Left colon (tissue), 2 donors: ENCODE measurements around the gene CCDC102A. TPM values are rescaled to one million over a fixed set of nuclear protein-coding genes. Genes with fewer than 3 reads are reported as not detected.
"Not testable (repeated sequence)": the region's sequence is repeated elsewhere in the genome, so short reads cannot be mapped to it uniquely, and the experiment has no call there.

Experiments used
- ATAC-seq: fragments of 200-7000 bp; cut with Tn5 transposase; one replicate; pipeline ENCODE4 v1.9.1; 2020; ENCODE audit warnings: mild to moderate bottlenecking, moderate library complexity
- DNase-seq, 2 donors: peaks; one replicate each; pipeline ENCODE4 v3.0.0-alpha.2; 2020
- intact Hi-C, 2 donors: fragments of 100-400 bp; cut with DNase I in 1 of 2; cut with micrococcal nuclease in 1 of 2; formaldehyde crosslinking; loops; one replicate each; pipeline versions ENCODE4 v1.11.2 to v1.14.0; 2022; cut with DNase I, micrococcal nuclease
- total RNA-seq, 2 donors: library from RNA; stranded (reverse); fragmentation: NEBNext Ultra II Directional; extraction: Animal tissue kit (Norgen Biotek cat#: 25700); gene quantifications; one replicate each; pipeline ENCODE4 v1.2.1, GENCODE V29; 2021
- donor health status: DM: no; HTN: no; CAD: no.
- donor health status: DM: yes; HTN: yes; CAD: no.

The CCDC102A gene
- total RNA-seq, 2 donors from 2014 or later = 1.9 to 2.8 TPM

- ATAC-seq = no peak
- intact Hi-C loops = no loop called here
These were observed 23.9 kb downstream of the CCDC102A start for GRCh38 chr16:57512296-57513001.

GRCh38 chr16:57510016-57510871 lies 26.1 kb downstream of the CCDC102A start:
- ATAC-seq (no peak), DNase-seq (no peak)
- intact Hi-C loops = no loop called here

More at GRCh38 chr16:57512296-57513001, 23.9 kb downstream of the CCDC102A start:
- no peak for DNase-seq

- ATAC-seq (no peak), DNase-seq (no peak)
- intact Hi-C loops = no loop called here
These were observed 27.0 kb downstream of the CCDC102A start for GRCh38 chr16:57509231-57509923.

GRCh38 chr16:57508035-57508425 lies 28.3 kb downstream of the CCDC102A start:
- DNase-seq = no peak
- ATAC-seq = no peak
- intact Hi-C loops = no loop called here

DNA sequence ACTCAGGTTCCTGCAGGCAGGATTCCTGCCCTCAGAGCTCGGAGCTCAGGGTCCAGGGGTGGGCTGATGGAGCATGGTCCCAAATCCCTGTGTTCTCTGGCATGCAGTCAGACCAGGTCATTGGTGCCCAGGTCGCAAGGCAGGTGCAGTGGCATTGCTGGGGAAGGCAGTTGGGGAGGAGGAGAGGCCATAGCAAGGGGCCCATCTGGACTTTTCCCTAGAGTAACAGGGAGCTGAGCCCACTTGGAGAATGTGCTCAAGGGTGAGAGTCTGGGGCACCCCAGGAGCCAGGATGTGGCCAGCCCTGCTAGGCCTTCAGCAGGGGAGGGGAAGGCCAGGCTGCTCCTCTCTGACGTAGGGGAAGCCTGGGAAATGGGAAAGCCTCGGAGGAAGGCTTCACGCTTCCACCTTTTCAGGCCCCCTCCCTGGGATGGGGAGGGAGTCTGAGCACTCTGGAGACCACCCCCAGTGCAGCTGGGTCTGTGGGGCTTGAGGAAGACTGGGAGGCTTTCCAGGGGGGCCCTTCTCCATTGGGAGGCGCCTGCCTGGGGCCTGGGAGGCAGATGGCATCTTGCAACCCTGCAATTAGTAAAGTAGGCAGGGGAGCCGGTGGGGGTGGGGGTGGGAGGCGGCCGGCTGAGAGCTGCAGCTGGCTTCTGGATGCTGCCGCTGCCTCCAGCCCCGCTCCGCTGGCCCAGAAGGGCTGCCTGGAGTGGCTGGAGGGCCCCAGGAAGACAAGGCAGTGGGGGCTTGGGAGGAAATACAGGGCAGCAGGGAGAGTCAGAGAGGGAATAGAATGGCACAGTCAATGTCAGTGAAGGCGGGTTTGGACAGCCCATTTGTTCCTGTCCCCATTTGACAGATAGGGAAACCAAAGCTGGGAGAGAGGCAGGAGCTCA lies 29.0 kb downstream of the CCDC102A start:
- intact Hi-C loops = no loop called here
- no peak for DNase-seq
- no peak for ATAC-seq

DNA sequence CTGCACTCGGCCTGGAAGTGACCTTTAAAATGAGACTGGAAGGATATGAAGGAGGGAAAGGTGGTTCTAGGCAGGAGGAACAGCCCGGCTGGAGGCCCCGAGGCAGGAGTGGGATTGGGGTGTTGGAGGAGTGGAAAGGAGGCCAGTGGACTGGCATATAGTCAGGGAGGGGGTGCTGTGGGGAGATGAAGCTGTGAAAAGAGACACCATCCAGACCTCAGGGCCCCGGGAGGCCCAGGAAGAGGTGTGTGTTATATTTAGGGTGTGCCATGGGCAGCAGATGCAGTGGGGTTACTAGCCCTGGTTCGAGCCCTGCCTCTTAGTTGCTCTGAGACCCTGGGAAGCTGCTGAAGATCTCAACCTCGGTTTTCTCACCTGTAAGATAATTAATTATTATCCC lies 31.2 kb downstream of the CCDC102A start:
- intact Hi-C loops = no loop called here
- DNase-seq = no peak
- ATAC-seq = no peak

DNA sequence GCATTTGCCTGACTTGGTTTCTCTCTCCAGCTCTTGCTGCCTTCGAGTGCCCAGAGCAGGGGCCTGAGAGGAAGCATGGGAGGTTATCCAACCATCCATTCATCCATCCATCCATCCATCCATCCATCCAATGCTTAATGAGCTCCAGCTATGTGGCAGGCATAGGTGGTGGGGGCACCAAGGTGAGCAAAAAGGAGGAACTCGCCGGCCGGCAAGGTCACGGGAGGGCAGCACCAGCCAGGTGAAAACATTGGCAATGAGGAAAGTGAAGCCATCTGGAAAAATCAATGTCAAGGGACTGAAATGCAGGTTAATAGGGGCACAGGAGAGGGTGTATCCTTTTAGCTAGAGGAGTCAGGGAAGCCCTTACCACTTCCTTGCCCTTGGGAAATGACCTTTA lies 31.9 kb downstream of the CCDC102A start:
- no peak for ATAC-seq
- intact Hi-C loops = no loop called here
- DNase-seq = no peak

- intact Hi-C loops = no loop called here
- ATAC-seq (no peak), DNase-seq (no peak)
These were observed 32.4 kb downstream of the CCDC102A start for GRCh38 chr16:57504001-57504400.

DNA sequence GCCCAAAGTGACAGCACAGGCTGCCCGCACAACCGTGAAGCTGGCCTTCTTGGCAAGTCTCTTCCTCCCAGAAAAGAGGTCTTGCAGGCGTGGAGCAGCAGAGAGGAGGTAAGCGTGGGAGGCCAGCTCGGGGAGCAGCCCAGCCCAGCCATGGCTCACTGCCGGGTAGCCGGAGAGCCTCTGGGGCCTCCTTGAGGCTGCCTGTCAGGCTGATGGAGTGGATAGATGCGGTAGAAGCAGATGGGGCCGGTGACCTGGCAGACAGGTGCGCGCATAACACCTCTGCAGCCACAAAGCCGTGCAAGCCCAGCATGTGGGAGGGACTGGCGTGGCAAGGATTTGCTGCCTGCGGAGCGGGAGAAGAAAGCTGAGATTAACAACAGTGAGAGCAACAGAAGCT lies 33.0 kb downstream of the CCDC102A start:
- intact Hi-C loops = no loop called here
- DNase-seq (no peak), ATAC-seq (no peak)

DNA sequence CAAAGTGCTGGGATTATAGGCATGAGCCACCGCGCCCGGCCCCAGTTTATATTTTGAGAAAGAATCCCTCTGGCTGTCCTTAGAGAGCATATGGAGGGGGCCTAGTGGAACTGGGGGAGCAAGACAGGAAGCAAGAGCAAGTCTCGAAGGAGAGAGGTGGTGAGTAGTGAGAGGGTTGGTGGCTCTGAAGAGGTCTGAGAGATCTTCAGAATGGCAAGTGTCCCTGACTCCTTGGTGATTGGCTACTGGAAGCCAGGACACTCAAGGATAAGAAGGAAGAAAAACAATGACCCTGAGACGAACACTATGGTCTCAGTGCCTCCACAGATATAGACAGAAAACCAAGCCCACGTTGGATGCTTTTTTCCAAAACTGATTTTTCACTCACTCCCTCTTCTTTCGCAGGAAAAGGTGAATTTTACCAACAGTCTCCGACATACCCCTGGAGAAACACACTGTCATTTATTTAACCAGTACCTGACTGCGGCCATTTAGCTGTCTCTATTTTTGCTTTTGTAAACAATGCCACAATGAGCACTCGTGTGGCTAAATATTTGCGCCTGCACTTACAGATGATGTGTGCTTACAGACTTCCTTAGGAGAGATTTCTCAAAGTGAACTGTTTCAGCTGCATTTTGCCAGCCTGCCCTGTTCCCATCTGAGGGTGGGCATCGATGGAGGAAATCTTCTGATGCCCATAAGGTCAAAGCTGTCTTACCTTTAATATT lies 34.2 kb downstream of the CCDC102A start:
- intact Hi-C loops = no loop called here
- no peak for DNase-seq
- no peak for ATAC-seq

DNA sequence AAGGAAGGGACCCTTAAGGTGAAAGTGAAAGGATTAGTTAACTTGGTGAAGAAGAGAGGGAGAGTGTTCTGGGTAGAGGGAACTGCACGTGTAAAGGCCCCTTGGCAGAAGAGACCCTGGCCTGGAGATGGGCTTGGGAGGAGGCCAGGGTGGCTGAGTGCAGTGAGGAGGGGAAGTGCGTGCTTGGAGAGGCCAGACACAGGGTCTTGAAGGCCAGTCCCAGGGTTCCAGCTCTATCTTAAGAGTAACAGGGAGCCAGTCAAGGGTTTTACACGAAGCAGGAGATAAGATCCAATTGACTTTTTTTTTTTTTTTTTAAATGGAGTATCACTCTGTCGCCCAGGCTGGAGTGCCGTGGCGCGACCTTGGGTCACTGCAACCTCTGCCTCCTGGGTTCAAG lies 34.9 kb downstream of the CCDC102A start:
- intact Hi-C loops = no loop called here
- no peak for ATAC-seq
- no peak for DNase-seq

GRCh38 chr16:57500578-57501111 lies 35.7 kb downstream of the CCDC102A start:
- DNase-seq = no peak
- no peak for ATAC-seq
- intact Hi-C loops = no loop called here

DNA sequence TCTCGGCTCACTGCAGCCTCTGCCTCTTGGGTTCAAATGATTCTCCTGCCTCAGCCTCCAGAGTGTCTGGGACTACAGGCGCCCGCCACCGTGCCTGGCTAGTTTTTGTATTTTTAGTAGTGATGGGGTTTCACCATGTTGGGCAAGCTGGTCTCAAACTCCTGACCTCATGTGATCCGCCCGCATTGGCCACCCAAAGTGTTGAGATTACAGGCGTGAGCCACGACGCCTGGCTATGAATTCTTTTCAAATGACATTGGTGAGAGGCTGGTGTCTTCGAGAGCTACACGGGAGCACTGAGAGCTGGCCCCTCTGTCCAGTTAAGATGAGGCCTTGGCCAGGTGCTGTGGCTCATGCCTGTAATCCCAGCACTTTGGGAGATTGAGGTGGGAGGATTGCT lies 36.4 kb downstream of the CCDC102A start:
- intact Hi-C loops, ATAC-seq, DNase-seq: not testable (repeated sequence)

DNA sequence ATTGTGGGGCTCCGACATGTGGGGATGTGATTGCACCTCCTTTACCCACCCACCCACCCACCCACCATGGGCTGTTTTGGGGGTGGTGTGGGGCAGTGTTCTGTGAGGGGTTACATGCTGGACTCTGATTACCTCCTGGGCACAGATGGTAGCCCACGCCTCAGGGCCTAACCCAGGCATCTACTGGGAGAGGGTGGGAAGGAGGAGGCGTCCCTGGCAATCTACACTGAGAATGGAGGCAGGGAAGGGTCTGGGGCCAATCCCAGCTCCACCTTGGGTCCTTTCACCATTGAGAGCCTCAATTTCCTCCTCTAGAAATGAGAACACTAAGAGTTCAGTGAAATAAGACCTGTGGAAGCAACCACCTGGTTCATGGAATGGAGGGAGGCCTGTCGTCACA lies 38.3 kb downstream of the CCDC102A start:
- DNase-seq = no peak
- intact Hi-C loops = no loop called here
- no peak for ATAC-seq

DNA sequence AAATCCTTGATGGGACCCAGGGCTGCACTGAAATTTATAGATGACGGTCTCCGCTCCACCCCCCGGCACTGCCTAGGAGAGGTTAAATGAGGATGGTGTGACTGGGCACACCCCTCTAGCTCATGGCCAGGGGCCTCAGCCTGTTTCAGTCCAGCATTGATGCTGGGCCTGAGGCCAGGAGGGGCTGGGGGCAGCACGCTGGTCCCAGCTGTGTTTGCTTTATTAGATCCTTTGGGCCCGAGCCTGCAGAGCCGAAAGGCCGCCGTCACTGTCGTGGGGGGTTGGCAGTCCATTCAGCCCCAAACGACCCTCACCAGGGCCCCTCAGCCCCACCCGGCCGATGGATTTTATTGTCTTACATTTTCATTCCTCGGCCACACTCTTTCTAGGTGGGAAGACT lies 39.2 kb downstream of the CCDC102A start:
- no peak for DNase-seq
- no peak for ATAC-seq
- intact Hi-C loops = no loop called here

- ATAC-seq = no peak
- DNase-seq = no peak
- intact Hi-C loops = no loop called here
These were observed 42.6 kb downstream of the CCDC102A start for GRCh38 chr16:57493767-57494166.

DNA sequence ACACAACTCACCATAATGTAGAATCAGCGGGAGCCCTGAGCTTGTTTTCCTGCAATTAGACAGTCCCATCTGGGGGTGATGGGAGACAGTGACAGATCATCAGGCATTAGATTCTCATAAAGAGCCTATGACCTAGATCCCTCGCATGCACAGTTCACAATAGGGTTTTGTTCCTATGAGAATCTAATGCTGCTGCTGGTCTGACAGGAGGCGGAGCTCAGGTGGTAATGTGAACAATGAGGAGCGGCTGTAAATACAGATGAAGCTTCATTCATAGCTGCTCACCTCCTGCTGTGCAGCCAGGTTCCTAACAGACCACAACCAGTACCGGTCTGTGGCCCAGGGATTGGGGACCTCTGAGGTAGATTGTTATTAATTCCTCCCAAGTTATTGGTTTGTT lies 47.1 kb downstream of the CCDC102A start:
- no peak for DNase-seq
- intact Hi-C loops = no loop called here
- no peak for ATAC-seq
